HG03558 (cell line): ENCODE results near the gene RAD23B.

Experiments used
- ATAC-seq: cut with Tn5 transposase; IDR thresholded peaks from one replicate; pipeline ENCODE4 v1.9.1; 2021; ENCODE audit warnings: moderate number of reproducible peaks; ENCODE audit not compliant: unreplicated experiment; ENCODE audit errors: extremely low read depth

RAD23B gene

DNA sequence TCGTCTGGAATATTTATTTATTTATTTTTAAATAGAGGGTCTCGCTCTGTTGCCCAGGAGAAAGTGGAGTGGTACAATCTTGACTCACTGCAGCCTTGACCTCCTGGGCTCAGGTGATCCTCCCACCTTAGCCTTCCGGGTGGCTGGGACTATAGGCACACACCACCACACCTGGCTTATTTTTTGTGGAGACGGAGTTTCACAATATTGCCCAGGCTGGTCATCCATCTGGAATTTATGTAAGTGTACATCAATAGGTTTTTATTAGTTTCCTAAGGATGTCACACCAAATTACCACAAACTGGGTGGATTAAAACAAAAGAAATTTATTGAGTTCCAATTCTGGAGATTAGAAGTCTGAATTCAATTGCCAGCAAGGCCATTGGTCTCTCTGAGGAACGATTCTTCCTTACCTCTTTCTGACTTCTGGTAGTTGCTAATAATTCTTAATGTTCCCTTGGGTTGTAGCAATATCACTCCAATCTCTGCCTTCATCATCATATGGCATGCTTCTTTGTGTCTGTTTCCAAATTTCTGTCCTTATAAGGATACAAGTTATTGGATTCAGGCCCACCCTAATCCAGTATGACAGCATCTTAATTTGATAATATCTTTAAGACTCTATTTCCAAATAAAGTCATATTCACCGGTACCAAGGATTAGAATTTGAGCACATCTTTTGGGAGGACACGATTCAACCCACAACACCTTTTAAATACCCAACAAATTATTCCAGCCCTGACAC lies 16.3 kb upstream of the RAD23B start:
- ATAC-seq = no peak

DNA sequence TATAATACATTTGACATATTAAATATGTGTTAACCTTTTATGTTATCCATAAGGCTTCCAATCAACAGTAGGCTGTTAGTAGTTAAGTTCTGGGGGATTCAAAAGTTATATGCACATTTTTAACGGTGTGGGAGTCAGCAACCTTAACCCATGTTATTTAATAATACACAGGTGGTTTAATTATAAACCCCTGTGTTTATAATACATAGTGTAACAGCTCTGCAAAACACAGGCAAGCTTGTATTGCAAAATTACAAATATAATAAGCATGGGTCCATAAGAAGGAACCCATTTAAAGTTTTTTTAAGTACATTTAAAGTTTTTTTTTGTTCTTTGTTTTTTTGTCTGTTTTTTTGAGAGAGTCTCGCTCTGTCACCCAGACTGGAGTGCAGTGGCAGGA lies 14.5 kb upstream of the RAD23B start:
- no peak for ATAC-seq

DNA sequence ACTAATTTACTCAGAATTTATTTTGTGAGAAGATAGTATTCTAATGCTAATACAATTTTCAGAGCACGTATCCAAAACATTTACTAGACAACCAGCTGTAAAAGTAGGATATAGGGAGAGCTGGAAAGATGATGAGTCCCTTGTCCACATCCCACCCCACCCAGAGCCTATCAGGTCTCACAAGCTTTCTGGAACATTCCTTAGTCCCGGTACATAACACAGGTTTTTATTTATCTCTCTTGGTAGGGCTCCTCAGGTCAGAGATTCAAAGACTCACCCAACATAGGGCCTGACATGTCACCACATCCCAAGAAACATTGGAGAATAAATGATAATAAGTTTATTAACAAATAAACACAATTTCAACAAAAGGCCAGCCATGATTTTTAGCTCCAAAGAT lies 13.8 kb upstream of the RAD23B start:
- ATAC-seq = no peak

DNA sequence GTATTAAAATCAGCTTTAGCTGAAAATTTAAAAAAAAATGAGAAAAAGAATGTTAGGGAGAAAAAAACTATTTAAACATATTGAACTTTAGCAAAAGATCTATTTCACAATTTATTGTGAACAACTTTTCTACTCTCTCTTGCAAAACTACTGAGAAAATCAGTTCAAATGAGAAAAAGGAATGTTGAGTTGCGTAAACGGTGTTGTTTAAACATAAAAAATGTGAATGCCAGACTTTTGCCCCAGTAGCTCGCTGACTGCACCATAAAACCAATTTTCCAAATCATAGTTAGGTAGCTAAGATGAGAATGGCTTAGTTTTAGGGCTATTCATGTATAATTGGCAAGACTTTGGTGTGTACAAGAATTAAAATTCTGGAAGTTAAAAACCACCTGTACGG lies 13.4 kb upstream of the RAD23B start:
- no peak for ATAC-seq

DNA sequence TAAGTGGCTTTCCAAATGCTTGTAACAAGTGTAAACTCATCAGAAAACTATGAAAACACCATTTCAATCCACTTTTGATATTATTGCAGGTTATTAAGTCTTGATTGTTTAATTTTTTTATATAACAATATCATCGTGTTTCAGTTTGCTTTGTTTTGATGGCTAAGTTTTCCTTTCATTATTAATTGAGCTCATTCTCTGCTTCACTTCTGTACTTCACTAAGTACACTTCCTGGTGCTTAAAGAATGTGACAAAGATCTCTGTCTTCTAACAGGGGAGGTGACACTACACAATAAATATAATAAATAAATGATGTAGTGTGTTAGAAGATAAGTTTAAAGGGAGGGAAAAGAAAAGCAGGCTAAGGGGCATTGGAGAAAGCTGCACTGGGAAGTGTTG lies 13.0 kb upstream of the RAD23B start:
- no peak for ATAC-seq

DNA sequence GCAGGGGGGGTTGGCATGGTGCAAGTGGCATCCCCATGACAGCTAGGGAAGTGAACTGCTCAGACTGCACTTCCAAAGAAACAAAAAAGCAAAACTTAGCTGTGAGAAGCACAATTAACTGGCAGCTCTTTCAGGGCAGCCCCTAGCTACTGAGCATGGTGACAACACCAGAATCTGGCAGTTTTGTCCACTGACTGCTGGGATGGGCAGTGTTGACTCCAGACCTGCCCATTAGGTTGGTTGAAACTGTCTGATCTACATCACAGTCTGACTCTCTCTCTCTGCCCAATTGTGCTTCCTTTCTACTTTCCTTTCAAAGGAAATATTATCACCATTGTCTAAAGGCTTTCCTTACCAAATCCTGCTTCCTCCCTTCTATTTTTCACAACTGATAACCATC lies 12.5 kb upstream of the RAD23B start:
- ATAC-seq = no peak

DNA sequence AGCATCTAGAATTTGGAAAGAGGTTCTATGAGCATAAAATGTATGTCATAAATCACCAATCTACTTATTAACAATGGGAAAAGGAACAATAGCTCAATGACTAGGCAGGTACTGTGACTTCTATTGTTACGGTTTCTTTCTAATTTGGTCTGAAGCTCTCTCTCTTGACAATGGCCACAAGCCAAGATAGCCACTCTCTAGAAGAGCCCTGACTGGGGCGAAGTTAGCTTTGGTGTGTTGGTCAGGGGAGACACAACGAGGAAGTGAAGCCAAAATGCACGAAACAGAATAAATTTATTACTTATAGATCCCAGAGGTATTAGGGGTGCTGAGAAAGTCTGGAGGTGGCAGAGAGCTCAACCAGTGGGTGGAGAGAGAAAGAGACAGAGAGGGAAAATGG lies 9.4 kb upstream of the RAD23B start:
- ATAC-seq = no peak

DNA sequence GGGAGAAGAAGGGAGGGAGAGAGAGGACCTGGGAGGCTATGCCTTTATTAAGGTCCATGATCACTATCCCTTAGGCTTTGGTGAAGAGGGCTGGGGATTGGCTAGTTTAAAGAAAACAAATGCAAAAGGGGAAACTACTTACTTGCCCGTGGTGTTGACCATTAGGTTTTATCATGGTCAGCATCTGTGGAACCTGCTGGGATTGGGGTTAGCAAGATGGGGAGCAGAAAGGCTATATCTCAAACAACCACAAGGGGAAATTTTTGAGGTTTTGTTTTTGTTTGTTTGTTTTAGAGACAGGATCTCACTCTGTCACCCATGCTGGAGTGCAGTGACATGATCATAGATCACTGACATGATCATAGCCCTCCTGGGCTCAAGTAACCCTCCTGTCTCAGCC lies 9.0 kb upstream of the RAD23B start:
- no peak for ATAC-seq

DNA sequence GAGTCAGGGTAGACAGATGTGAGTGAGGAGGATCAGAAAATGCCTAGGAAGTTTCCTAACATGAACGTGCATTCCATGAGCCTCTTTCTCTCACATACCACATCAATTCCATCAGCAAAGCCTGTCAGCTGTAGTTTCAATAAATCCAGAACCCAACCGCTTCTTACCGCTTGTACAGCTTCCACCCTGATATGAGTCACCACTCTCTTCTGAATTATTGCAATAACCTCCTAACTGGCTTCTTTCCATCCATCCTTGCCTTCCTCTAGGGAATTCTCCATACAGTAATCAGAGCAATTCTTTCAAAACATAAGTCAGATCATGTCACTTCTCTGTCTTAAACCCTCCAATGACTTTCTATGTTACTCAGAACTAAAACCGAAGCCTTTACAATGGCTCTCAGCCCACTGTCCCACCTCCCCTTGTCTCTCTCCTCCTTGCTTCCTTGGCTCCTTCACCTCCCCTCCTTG lies 8.1 kb upstream of the RAD23B start:
- no peak for ATAC-seq

DNA sequence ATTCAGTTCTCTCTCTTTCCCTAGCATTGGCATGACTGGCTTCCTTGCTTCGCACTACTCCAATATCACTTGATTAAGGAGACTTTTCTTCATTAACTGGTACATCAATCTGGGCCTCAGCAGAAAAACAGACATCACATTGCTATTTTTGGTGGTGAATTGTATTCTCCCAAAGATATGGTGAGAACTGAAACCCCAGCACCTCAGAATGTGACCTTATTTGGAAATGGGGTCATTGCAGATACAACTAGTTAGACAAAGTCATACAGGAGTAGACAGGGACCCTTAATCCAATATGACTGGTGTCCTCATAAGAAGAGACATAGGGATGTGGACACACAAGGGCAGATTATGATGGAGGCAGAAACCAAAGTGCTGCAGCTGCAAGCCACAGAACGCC lies 7.5 kb upstream of the RAD23B start:
- ATAC-seq = no peak

DNA sequence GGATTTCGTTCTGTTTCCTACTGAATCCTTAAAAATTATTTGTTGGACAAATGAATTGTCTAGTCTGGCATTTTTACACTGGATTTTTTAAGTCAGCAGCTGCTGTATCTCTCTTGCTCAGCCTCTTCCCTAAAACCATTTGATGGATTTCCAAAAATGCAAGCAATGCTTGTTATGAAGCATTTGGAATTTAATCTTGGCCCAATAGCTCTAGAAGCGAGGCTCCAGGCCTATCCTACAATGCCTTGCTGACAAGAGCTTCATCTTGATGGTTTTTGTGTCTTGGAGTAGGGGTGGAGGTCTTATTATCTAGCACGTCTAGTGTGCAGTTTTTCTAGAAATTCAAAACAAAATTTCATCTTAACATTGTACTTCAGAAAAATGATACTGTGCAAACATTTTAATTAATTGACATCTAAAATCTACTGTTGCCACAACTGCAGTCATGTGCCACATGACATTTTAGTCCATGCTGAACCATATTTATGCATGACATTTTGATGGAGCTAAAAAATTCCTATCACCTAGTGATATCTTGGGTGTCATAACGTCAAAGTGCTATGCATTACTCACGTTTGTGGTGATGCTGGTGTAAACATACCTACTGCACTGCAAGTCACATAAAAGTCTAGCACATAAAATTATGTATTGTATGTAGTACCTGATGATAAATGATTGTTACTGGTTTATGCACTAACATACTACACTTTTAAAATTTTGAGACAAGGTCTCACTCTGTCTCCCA lies 5.9 kb upstream of the RAD23B start:
- ATAC-seq = no peak

DNA sequence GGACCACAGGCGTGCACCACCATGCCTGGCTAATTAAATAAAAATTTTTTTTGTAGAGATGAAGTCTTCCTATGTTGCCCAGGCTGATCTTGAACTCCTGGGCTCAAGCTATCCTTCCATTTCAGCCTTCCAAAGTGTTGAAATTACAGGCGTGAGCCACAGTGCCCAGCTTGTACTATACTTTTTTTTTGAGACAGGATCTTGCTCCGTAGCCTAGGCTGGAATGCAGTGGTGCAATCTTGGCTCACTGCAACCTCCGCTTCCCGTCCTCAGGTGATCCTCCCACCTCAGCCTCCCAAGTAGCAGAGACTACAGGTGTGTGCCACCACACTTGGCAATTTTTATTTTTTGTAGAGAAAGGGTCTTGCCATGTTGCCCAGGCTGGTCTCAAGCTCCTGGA lies 5.3 kb upstream of the RAD23B start:
- no peak for ATAC-seq

DNA sequence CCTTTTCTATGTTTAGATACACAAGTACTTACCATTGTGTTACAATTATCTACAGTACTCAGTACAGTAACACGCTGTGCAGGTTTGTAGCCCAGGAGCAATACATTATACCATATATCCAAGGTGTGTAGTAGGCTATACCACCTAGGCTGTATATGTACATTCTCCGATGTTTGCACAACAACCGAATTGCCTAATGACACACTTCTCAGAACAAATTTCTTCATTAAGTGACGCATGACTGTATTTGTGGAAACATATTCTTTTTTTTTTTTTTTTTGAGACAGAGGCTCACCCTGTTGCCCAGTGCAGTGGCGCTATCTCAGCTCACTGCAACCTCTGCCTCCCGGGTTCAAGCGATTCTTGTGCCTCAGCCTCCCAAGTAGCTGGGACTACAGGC lies 4.0 kb upstream of the RAD23B start:
- no peak for ATAC-seq

DNA sequence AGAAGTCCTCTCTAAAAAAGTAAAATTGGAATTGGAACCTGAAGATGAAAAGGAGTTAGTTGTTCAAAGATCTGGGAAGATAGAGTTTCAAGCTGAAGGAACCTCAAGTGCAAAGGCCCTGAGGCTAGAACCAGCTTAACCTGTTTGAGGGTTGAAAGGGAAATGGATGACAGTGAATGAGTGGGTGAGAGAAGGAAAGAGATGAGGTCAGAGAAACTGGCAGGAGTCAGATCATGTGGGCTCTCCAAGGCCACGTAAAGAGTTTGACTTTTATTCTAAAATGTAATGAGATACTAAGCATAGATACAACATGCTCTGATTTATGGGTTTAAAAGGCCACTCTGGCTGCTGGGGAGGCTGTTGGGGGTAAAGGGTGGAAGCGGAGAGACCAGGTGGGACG lies 2.5 kb upstream of the RAD23B start:
- ATAC-seq = no peak

DNA sequence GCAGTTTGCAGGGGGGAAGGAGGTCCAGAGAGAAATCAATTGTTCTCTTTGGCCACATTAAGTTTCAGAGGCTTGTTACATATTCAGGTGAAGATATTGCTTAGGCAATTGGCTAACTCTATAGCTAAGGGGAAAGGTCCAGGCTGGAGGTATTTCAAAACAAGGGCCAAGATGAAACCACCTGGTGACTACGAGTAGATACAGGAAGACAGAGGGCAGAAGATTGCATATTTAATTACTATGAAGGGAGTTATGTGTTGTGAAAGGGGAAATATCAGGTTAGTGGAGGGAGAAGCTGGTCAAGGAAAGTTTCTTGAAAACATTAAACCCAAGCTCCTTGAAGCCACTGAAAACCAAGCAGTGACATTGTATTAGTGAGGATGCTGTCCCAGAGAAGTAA lies 1.9 kb upstream of the RAD23B start:
- no peak for ATAC-seq

DNA sequence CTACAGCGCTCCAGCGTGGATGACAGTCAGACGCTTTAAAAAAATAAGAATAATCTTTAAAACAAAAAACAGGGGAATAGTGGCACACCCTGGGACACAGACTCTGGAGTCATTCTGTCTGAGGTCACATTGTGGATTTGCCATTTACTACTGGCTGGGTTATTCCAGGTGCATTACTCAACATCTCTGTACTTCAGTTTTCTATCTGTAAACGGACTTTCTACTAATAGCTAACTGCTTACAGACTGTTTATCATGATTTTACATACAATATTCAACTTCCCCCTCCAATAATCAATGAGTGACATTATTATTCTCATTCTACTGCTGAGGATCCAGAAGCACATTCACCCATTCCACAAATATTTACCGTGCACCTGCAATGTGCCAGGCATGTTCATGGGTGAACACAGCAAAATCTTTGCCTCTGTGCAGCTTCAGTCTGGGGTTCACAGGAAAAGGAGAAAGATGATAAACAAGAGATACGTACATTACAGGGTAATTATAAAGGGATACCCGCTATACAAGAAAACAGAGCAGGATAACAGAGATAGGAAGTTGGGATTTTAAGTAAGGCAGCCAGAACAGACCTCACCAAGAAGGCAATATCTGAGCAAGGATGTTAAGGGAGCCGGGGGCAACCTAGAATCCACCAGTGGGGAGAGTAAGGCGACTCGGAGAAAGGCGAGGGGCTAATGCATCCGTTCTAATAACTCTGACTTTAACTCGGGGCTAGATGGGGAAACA lies 984 bp upstream of the RAD23B start:
- ATAC-seq = no peak

DNA sequence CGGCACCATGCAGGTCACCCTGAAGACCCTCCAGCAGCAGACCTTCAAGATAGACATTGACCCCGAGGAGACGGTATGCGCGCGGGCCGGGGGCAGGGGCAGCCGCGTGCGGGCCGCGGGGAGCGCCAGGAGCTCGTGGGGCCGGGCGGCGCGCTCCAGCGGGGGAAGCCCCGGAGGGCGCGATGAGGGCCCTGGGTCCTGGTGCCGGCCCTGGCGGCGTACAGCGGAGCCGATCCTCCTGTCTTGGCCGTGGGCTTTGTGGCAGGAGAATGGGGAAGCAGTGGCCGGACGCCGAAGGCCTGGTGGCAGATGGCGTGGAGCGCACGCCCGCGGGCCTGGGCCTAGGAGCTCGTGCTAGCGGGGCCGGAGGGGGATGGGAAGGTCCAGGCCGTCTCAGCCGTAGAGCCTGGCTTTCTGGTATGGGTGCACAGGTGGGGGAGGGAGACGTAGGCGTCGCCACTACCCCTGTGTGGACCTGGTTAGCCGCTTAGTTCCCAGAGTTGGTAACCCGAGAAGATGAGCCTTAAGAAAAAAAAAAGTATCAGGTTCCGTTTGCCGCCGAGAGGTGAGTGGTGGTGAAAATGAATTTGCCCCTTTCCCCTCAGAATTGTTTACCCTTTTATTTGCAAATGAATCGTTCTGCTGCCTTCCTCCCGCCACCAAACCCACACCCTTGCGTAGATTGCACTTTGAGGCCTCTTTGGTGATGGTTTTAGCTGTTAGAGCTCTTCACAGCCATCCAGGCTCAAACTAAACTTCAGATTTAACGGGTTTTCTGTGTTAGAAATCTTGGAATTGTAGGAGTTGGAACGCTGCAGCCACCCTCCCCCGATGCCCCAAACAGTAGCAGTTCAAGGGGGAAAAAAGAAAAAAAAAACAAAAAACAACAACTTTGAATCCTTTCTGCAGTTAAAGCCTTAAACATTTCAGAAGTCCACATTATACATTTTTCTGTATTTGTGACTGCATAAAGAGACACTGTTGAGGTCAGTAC lies 841 bp downstream of the RAD23B start:
- peak; percentile 15 for ATAC-seq

DNA sequence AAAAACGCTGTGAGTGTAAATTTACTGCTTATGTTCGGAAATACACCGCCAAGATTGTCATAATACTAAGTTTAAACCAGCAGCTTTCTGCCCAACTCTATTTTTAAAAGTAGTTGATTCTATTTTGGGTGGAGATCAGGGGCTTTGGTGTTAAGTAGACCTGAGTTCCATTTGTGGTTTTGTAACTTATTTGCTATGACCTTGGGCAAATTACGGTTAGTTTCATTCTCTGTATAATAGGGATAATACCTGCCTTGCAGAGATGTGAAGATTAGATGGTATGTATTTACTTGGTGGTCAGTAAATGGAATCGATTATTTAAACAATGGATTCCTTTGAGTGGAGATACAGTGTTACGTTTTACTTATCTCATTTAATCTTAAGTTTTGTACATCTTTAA lies 1.6 kb downstream of the RAD23B start:
- ATAC-seq = no peak

DNA sequence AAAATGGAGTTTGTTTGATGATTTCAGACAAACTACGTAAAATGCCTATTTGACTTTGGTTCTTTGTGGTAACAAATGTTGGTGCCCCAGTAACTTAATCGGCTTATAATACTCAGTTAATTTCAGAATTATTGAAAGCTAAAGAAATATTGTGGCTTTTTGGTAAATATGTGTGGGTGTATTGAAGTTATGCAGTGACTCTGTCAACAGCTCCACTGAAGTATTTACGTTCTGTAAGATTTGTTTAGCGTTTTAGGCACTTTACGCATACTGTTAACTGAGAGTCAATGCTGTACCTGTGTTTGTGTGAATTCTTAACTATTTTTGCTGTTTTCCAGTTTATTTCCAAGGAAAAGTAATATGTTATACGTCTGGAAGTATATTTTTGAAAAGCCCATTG lies 2.2 kb downstream of the RAD23B start:
- ATAC-seq = no peak

DNA sequence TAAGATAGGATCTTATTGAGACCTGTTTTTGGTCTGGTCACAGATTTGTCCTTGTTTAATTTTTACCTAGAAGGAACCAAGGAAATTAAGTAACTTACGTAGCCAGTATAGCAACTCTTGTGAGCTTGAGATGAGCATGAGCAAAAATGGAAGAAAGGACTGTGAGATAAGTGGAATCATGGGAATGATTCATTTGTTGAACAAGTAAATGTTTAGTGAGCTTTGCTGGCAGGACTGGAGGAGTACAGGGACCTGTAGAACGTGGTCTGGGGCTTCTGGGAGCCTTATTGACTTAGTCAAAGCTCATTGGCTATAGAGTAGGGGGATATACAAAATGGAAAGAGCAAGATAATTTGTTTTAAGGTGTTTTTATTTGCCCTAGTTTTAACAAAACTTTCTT lies 3.0 kb downstream of the RAD23B start:
- ATAC-seq = no peak
